Vagina (tissue), 2 donors: ENCODE measurements around the gene PSMD12. TPM values are rescaled to one million over a fixed set of nuclear protein-coding genes. Genes with fewer than 3 reads are reported as not detected.

Experiments
- DNase-seq, 2 donors: peaks; one replicate each; pipeline ENCODE4 v3.0.0-alpha.2; 2017; ENCODE audit errors: extremely low spot score in 2 of 2
- H3K27ac ChIP-seq: fragments of 200-600 bp; sonication (generic); one replicate; pipeline ENCODE4 v1.5.1; 2019
- H3K27me3 ChIP-seq: fragments of 200-600 bp; sonication (generic); one replicate; pipeline ENCODE4 v1.5.1; 2019
- H3K36me3 ChIP-seq, 2 donors: fragments of 200-600 bp; sonication (generic); one replicate each; pipeline ENCODE4 v1.5.1; 2017 to 2019
- H3K4me1 ChIP-seq: fragments of 200-600 bp; sonication (generic); one replicate; pipeline ENCODE4 v1.5.1; 2019
- H3K4me3 ChIP-seq, 2 donors: fragments of 200-600 bp; sonication (generic); 1 replicate in 1 of 2; 2 replicates in 1 of 2; pipeline ENCODE4 v1.5.1; 2016 to 2019
- H3K9me3 ChIP-seq: fragments of 200-600 bp; sonication (generic); one replicate; pipeline ENCODE4 v1.5.1; 2019
- CTCF ChIP-seq, 3 experiments: fragments of 450-650 bp in 2 of 3; fragments of 200-600 bp in 1 of 3; sonication (generic) in 1 of 3; IDR thresholded peaks; one replicate each; pipeline ENCODE4 v1.5.1; 2017 to 2019; ENCODE audit warnings: antibody characterized with exemption in 3 of 3, mild to moderate bottlenecking in 2 of 3, moderate library complexity in 2 of 3
- POLR2A ChIP-seq, 2 donors: fragments of 450-650 bp; IDR thresholded peaks; one replicate each; pipeline ENCODE4 v1.6.1; 2017; ENCODE audit warnings: antibody characterized with exemption in 2 of 2, mild to moderate bottlenecking in 2 of 2, moderate library complexity in 2 of 2
- POLR2AphosphoS5 ChIP-seq, 2 donors: sonication (generic); formaldehyde crosslinking; IDR thresholded peaks; one replicate each; pipeline ENCODE4 v1.9.0; 2017; ENCODE audit warnings: antibody characterized with exemption in 2 of 2, mild to moderate bottlenecking in 2 of 2, low read depth in 1 of 2; ENCODE audit not compliant: insufficient read depth in 1 of 2
- intact Hi-C: fragments of 100-400 bp; cut with DNase I; formaldehyde crosslinking; loops from one replicate; pipeline ENCODE4 v1.15.1; 2023
- total RNA-seq: library from RNA; depleted of rRNA; stranded (reverse); fragments of >200 nt; gene quantifications from one replicate; pipeline ENCODE4 v1.2.3, GENCODE V29; 2016

Gene PSMD12
- total RNA-seq, 1 donor from 2014 or later, result 26.0 TPM

GRCh38 chr17:67378454-67379250 lies 12.3 kb upstream of the PSMD12 start:
- TF ChIP-seq POLR2A (IDR thresholded peaks at IDR 0.05), result peak in 1 of 2 donors; percentile 58
- peak in 2 of 3 experiments; percentile 43 to 78 for TF ChIP-seq CTCF (IDR thresholded peaks at IDR 0.05)
- peak in 1 of 2 donors; percentile 82 for TF ChIP-seq POLR2AphosphoS5 (IDR thresholded peaks at IDR 0.05; ENCODE audit: insufficient read depth in 1 of 2, low read depth in 1 of 2)
- Histone ChIP-seq H3K27me3 (no peaks in the 10 kb centered on the region), H3K36me3 (no peaks in the 10 kb centered on the region), H3K9me3 (no peaks in the 10 kb centered on the region), H3K4me3 (peak overlapping the region; percentile 84 to 97), H3K4me1 (peaks cover 15% of the 10 kb centered on the region), H3K27ac (peak overlapping the region; percentile 93)
- intact Hi-C loops, result loop anchor here (2.0 to 10.0 kb wide), 2 partner anchors 96 to 310 kb away; no protein-coding TSS in a partner anchor
- DNase-seq, result no peak

- intact Hi-C loops, result loop anchor here (2.0 to 10.0 kb wide), 2 partner anchors 97 to 311 kb away; no protein-coding TSS in a partner anchor
- H3K27ac ChIP-seq, result peak overlapping the region; percentile 93
- no peak for DNase-seq
- TF ChIP-seq CTCF (IDR thresholded peaks at IDR 0.05) (no peak), POLR2A (IDR thresholded peaks at IDR 0.05) (no peak), POLR2AphosphoS5 (IDR thresholded peaks at IDR 0.05; ENCODE audit: insufficient read depth in 1 of 2, low read depth in 1 of 2) (no peak)
- no peaks in the 10 kb centered on the region for H3K36me3 ChIP-seq
- no peaks in the 10 kb centered on the region for H3K9me3 ChIP-seq
- peaks cover 15% of the 10 kb centered on the region for H3K4me1 ChIP-seq
- H3K27me3 ChIP-seq, result no peaks in the 10 kb centered on the region
- peak overlapping the region; percentile 84 to 97 for H3K4me3 ChIP-seq
Measured at GRCh38 chr17:67377488-67378453, 11.4 kb upstream of the PSMD12 start.

GRCh38 chr17:67376737-67377487 lies 10.5 kb upstream of the PSMD12 start, which contains the start of gene PITPNC1:
Gene PITPNC1 (plus strand): TSS chr17:67377281.
- H3K9me3 ChIP-seq, result no peaks in the 10 kb centered on the region
- peak within 1 kb of the TSS; percentile 84 to 97 for H3K4me3 ChIP-seq
- H3K36me3 ChIP-seq, result no peaks in the 10 kb centered on the region
- peaks cover 15% of the 10 kb centered on the region for H3K4me1 ChIP-seq
- H3K27ac ChIP-seq, result peak within 1 kb of the TSS; percentile 93
- TF ChIP-seq POLR2A (IDR thresholded peaks at IDR 0.05) (peak; percentile 15 to 72), CTCF (IDR thresholded peaks at IDR 0.05) (peak in 1 of 3 experiments; percentile 24), POLR2AphosphoS5 (IDR thresholded peaks at IDR 0.05; ENCODE audit: insufficient read depth in 1 of 2, low read depth in 1 of 2) (peak; percentile 12 to 78)
- no peaks in the 10 kb centered on the region for H3K27me3 ChIP-seq
- peak in 1 of 2 donors; percentile 93 for DNase-seq
- intact Hi-C loops, result loop anchor here (10.0 kb wide), 1 partner anchor 98 kb away; no protein-coding TSS in a partner anchor

- TF ChIP-seq POLR2A (IDR thresholded peaks at IDR 0.05), result no peak
- no peak for TF ChIP-seq CTCF (IDR thresholded peaks at IDR 0.05)
- TF ChIP-seq POLR2AphosphoS5 (IDR thresholded peaks at IDR 0.05; ENCODE audit: insufficient read depth in 1 of 2, low read depth in 1 of 2), result no peak
- Histone ChIP-seq H3K27ac (peak overlapping the region; percentile 93), H3K4me3 (peak overlapping the region; percentile 84 to 97)
Measured at GRCh38 chr17:67376415-67376736, 10.0 kb upstream of the PSMD12 start.

More at GRCh38 chr17:67376415-67376736, 10.0 kb upstream of the PSMD12 start:
- Histone ChIP-seq H3K9me3 (no peaks in the 10 kb centered on the region), H3K4me1 (peaks cover 15% of the 10 kb centered on the region), H3K27me3 (no peaks in the 10 kb centered on the region), H3K36me3 (no peaks in the 10 kb centered on the region)
- intact Hi-C loops, result loop anchor here (10.0 kb wide), 1 partner anchor 98 kb away; no protein-coding TSS in a partner anchor
- no peak for DNase-seq
